Stimulated activated CD8-positive, alpha-beta memory T cell treated with anti-CD3 and anti-CD28 coated beads, Interleukin-7, amount 100 ng/mL, for 1 hour (primary cell): ENCODE results near the gene HOXC9.

Experiments used
- DNase-seq, 2 donors: peaks; one replicate each; pipeline ENCODE4 v3.0.0-alpha.2; 2020; ENCODE audit warnings: low read depth in 2 of 2

Gene HOXC9

DNA sequence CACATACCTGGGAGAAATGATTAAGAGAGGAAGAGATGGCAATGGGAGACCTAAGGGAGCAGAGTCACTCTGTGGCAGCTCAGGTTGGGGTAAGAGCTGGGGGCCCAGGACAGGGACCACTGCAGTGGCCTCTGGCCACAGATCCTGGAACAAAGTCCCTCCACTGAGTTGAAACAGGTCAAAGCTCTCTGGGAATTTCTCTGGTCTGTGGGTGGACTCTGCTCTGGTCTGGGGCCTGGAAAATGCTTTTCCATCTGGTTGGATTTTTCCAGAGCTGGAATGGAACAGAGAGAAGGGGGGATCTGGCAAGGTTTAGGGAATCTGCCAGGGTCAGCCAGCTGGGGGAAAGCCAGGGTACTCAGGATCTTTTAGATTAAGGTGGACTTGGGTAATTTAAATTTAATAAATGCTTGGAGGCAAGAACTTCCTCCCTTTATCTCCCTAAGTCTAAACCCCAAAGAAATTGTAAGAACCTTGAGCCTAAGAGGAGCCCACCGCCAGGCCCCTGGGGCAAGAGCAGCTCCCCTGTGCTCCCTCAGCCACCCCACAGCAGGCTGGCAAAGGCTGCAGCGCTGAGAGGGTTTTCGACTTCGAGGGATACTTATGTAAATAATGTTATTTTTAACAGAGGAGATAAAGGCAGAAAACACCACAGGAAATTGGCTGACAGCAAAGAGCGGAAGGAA lies 11.3 kb upstream of the HOXC9 start:
- no peak for DNase-seq

DNA sequence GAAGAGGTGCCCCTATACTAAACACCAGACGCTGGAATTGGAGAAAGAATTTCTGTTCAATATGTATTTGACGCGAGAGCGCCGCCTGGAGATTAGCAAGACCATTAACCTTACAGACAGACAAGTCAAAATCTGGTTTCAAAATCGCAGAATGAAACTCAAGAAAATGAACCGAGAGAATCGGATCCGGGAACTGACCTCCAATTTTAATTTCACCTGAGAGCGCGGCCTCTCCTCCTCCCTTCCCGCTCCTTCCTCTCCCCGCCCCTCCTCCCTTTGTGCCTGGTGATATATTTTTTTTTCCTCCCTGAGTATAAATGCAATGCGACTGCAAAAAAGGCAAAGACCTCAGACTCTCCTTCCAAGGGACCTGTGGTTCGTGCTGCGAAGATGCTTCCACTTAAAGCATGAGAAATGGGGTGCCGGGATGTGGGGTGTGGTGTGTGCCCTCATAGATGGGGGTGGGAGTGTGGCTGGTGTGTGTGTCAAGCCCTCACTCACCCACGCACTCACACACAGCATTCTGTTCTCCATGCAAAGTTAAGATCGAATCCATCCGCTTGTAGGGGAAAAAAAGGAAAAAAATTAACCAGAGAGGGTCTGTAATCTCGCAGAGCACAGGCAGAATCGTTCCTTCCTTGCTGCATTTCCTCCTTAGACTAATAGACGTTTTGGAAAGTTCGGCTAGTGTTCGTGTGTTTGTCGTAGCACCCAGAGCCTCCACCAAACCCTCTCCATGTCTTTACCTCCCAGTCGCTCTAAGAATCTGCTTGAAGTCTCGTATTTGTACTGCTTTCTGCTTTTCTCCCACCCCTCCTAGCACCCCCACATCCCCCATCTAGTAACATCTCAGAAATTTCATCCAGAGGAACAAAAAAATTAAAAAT lies 10.5 kb upstream of the HOXC9 start:
- DNase-seq, result no peak

DNA sequence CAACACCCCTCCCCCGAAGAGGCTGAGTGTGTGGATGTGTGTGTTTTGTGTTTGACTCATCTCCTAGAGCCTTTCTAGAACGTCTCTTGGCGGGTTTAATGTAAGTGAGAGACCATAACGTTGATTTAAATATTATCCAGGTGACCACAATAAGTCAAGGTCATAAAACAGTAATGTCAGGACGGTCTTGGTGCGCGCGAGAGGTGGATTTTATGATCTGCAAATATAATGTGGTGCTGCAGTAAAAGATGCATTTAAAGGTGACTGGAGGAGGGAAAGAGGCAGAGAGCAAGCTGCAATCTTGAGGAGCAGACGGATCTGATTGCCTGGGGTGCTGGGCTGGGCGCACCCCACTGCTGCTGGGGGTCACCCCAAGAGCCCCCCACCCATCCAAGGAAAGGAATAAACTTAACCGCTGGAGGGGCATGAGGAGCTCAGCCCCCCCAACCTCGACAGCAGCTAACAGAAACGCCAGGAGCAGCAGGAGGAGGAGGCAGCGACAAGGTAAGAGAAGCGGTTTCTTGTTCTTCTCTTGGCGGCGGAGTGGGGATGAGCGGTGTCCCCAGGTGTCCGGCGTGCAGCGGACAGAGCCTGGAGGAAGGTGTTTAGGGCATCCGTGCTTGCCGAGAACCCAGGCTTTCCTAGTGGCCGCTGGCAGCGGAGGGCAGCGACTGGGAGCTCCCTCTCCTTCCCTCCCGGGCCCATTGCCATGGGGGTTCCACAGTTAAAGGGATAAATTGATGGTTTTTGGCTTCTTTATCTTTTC lies 9.5 kb upstream of the HOXC9 start:
- no peak for DNase-seq

DNA sequence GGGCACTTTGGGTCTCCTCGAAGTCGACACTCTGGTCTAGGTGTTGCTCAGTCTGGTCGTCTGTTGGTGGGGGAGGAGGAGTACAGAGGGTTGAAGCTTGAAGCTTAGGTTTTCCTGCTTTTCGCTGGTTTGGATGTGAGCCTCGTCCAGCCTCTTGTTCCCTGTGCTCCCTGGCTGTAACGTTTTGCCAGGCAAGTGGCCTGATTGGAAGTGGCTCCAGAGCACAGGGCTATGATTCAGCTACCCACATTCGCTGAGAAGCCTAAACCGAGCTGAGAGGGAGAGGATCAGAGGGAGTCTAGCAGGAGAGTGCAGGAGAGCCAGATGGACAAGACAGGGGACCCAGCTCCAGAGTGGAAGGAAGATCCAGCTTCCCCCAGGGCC lies 8.9 kb upstream of the HOXC9 start:
- DNase-seq, result no peak

DNA sequence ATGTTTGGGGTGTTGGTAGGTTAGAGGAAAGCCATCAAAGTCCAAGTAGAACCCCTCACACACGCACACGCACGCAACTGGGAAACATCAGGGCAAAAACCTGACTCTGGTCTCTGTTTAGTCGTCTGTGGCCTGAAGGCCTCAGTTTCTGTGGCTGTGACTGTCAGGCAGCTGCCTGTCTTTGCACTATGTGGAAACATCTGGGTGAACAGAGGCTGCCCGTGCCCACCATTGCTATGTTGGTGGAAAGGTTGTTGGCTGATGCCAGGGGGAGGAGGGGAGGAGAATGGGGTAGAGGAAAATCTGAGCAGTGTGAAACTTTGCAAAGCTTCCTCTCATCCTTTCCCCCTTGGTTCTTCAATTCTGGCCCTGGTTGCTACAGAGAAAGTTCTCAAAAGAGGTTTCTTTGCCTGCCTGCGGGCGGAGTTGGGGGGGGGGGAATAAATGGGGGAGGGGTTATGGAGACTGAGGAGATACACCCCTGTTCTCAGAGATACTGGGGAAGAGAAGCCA lies 7.5 kb upstream of the HOXC9 start:
- DNase-seq, result no peak

DNA sequence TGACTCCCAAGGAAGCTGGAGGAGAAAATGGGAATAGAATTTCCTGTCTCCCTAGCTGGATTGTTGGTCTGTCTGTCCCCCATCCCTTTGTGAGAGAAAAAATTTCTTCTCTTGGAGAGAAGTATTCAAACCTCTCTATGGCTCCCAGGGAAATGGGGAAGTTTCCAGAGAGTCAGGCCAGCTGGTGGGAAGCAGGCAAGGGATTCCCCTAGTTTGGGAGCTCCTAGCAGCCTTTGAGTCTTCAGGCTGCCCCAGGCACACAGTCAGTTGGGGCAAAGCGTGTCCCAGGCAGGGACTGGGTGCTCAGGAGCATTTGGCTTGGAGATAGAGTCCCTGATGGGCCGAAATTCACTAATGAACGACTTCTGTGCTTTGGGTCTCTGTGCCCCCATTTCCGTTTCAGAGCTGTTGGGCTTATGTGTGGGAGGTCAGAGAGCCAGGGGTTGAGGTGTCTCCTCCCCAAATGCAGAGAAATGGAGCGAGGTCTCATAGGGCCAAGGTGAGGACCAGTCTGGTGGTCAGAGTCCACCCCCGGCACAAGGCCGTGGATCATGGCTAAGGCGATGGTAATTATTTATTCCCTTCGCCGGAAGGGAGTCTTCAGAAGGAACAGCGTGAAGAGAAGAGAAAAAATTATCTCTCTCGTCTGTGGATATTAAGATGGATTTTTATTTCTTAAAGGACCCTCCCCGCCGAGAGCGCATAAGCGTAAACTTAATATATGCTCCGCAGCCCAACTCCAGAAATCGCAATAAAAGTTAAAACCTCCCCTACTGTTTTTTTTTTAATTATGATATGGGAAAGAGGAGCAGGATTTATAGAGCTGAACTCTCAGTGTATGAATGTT lies 6.6 kb upstream of the HOXC9 start:
- no peak for DNase-seq

DNA sequence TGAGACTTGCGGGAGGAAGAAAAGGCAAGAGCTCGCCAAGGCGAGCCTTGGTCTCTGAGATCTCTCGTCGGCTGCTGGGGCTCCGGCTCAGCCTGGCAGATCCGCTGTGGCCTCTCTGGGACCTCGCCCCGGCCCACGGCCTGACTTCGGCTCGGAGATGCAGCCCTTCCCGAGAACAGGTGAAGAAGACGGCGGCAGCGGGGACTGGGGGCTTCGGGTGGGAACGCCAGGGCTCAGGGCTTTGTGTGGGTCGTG lies 6.0 kb upstream of the HOXC9 start:
- DNase-seq, result no peak

DNA sequence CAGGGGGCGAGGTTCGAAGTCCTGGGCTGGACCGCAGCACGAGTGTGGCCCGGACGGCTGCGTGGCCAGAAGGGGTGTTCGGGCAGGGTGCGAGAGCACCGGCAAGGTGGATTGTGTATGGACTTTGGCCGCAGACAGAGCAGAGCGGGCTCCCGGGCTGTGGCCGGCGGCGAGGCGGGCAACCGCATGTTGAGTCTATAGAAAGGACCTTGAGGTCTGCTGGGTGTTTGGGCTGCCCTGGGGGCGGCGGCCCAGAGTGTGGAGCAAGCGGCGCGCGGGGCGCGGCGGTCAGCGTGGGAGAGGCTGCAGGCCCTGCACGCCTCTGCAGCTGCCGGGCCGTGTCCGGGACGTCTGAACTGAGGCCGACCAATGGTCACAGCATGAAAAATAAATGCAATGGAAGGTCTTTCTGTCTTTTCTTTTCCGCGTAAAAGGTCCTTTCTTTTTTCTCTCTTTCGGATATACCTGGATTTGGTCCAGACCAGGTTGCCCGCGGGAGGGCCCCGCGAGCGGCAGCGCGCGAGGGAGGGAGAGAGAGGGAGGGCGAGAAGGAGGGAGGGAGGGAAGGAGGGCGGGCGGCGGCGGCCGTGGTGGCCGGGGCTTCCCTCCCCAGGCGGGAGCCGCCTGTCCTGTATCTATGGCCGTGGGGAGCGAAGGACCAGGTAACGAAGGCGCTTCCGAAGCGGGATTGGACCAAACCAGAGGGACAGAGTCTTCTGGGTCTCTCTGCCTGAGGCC lies 5.5 kb upstream of the HOXC9 start:
- DNase-seq, result no peak

DNA sequence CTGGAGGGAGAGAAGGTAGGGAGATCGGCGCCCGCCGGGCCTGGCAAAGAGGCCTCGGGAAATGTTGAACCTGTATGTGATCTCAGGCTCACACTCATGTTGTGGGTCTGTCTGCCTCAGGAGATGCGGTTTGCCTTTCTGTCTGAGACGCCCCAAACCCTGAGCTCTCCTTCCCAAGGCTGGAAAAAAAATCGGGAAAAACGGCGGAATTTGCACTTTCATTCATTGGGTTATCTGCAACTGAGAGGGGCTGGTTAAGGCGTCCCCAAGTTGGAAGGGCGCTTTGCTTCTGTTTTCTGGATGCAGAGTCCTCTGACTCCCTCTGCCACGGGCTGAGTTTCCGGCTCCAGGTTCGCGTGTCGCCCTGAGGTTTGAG lies 5.0 kb upstream of the HOXC9 start:
- no peak for DNase-seq

DNA sequence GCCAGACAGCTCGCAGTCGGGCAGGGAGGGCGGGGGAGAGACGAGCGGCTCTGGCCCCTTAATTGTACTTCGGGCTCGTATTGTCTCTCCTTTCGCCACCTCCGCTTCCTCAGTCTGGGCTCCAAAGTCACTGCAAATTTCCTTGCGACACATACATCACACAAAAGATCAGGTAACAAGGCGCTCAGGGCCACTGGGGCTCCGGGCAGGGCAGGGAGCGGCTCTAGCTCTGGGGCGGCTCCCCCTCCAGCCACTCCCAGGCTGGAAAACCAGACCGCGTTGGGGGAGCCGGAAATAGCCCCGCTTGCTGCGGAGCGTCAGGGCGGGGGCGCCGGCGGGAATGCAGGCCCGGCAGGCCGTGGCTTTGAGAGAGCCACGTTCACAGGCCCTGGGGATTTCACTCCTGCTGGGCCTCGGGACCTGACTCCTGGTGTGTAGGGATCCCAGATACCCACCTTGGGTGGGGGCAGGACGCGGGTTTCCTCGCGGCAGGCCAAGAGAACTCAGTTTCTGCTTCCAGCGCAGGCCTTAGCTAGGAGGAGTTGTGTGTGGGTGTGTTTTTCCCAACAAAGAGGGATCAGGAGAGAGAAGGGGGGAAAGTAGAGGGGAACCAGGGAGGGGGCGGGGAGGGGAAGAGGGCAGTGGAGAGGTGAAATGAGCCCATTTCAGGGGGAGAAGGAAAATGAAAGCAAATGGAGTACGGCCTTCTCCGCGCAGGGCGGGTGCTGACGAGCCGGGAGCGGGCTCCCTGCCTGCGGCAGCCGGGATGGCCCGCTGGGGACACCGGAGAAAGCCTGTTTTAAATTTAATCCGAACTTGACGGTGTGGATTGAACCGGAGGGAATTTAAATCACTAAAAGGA lies 4.4 kb upstream of the HOXC9 start:
- no peak for DNase-seq

DNA sequence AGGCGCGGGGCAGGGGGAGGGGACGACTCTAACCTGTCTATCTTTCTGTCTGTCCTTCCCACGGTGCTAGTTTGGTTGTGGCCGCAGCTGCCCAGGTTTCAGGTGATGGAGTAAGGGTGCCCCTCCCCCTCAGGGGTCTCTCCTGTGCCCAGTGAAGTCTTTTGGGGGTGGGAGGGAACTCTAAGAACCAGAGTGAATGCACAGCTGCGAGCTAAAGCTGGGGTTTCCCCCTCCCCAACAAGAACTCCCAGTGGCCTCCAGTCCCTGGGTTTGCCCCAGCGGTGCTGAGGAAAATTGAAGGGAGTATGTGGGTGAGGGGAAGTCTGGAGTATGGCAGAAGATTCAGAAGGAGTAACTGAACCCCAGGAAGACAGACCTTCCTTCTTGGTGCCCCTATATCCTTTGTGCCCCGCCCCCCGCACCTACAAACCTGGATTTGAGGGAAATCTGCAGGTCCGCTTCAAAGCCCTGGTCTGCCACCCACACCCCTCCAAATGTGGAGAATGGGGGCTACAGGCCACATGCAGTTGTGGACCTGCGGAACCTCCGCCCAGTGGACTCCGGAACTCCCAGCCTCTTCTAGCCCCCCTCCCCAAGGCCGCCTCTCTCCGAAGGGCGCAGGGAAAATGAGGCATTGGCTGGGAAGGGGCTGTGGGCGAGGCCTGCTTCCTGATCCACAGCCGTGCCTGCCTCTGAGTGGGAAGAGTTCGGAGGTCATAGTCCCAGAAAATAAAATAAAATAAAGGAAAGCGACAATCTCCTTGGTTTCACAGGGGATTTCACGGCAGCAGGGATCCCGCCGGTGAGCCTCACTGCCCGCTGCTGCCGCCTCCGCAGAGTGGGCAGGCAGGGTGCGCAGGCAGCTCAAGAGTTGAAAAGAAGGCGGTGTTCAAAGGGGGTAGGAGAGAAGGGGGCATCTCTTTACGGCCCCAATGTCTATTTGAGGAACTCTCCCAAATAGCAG lies 3.4 kb upstream of the HOXC9 start:
- DNase-seq, result no peak

DNA sequence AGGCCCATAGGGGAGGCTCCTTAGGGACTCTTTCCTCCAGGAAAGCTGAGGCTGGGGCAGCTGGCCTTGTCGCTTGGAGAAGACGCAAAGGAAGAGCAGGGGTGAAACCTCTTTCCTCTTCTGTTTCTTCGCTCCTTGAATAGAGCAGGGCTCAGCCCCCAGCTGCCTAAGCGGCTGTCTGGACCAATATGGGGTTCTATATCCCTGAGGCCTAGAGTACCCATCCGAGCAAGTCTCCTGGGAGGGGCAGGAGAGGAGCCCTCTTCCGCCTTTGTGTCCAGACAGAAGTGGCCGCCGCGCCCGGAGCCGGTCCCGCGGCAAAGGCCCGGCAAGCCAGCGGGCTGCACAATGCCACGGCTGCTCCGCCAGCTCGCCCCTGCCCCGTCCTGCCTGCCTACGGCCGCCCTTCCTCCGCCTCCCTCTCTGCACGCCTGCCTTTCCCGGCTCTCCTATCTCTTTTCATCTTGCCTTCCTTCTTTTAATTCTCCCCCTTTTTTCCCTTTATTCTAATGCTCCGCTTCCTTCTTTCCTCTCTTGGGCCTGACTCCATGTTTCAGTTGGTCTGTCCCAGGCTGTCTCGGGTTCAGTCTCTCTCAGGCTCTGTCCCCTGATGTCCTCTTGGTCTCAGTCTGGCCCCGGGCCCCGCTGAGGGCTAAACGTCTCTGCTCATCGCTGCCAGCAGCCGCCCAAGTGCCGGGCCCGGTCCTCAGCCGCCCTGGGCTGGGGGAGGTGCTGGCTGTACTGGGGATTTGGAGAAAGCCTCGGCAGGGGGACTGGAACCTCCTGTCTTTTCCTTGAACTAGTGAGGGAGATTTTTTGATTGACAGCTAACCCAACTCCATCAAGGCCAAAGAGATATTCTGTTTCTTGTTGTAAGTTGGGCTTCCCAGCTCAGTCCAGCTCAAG lies 2.5 kb upstream of the HOXC9 start:
- no peak for DNase-seq

DNA sequence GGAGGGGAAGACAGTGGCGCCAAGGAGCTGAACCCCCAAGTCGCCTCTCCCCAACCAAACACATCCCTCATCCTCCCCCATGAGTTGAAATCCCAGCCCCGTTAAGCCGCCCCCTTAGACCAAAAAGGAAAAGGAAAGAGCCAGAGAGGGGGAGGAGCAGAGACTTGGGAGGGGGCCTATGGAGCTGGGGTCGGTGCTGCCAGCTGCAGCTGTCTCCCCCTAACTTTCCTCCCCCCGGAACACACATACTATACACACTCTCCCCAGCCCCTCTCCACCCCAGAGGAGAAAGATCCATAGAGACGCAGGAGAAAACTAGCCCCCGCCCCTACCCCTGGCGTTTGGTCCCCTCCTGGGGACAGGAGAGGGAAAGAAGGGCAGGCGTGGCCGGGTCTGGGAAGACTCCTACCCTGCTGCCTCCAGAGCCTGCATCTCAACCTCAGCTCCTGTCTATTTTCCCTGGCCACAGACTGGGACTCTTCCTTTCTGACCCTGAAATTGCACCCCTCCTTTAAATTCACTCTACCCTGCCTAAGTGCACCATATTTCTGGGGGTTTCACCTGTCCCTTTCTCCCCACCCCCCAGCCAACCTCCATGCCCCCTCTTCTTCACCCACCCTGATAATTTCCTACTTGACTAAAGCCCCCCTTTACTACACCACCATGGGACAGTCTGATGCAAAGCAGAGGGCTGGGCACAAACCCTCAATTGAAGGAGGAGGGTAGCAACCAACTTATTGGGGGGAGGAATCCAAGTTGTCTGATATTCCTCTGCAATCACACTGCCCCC lies 1.7 kb upstream of the HOXC9 start:
- no peak for DNase-seq

DNA sequence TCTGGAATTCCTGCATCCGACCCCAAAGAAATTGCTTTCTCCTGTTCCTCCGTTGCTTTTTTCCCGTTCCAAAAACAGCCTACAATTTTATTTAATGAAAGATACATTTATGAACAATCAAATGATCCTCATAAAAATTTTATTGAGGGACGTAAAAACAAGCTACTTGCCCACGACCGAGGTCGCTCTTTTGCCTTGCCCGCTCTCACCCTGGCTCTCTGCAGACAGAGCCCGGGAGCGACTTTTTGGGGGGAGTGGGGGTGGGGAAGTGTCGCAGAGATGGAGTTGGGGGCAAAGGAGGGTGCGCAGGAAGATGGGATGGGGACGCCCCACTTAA lies 1.1 kb upstream of the HOXC9 start:
- no peak for DNase-seq

DNA sequence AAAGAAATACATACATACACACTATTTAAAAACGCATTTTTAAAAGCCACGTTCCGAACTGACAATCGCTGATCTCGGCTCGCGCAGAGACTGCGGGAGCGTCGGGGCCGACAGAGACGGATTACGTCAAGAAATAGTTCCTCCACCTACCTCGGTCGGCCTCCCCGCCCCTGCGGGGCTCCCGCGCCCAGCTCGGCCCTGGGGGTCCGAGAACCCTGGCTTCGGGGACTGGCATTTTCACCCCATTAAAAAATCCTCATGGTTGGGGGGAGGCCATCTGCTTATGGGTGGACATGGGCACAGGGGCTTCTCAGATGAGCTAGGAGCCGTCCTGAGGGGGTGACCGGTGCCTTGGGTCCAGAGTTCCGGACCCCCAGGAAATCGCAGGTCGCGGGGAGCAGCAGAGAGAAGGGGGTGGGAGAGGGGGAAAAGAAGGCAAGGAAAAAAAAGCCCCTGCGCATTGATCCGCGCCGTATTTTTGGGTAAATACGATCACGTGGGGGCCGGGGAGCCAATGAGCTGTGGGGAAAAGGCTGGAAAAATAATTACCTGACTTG lies 324 bp upstream of the HOXC9 start:
- no peak for DNase-seq

DNA sequence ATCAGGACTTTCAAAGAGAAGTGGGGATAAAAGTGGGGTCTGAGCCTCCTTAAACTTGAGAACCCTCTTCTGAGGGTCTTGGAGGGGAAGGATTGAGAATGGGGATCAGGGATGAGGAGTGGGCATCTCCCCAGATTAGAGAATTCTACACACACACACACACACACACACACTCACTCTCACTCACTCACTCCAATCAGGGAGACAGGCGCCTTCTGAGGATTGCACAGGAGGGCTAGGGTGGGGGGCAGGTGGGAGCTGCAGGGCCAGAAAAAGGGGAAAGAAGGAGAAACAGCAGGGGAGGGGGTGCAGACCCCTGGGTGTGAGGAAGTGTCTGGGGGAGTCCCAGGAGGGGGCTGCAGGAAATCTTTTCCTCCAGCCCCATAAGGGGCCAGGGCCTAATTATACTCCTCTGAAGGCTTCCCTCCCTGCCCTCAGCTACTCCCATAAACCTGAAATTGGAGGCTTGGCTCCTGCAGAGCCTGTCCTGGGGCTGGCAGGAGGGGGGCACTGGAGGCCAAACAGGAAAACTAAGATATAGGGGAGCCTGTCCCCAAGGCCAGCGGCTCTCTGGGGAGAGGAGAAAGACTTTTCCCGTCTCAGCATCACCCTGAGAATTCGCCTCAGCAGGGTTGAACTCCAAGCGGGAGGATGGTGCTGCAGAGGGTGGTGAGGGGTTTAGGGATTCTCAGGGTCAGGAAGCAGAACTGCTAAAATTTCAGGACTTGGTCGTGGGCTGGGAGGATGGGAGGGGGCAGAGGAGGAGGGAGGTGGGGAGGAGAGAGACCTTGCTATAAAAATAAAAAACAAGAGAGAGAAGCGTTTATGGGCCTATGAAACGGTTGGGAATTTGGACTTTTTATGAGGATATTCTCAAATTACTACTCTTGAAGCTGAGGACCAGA lies 1.6 kb downstream of the HOXC9 start:
- no peak for DNase-seq
